HUES64 (cell line): ENCODE measurements around the gene NUDT11. TPM values are rescaled to one million over a fixed set of nuclear protein-coding genes. Genes with fewer than 3 reads are reported as not detected.
"Not testable (repeated sequence)": the region's sequence is repeated elsewhere in the genome, so short reads cannot be mapped to it uniquely, and the experiment has no call there.

Experiments used
- H3K27ac ChIP-seq: 2 replicates; pipeline ENCODE4 v1.7.0; 2013; ENCODE audit warnings: low read depth, low read length, inconsistent platforms
- H3K27me3 ChIP-seq: 2 replicates; pipeline ENCODE4 v1.6.1; 2013; ENCODE audit warnings: mild to moderate bottlenecking, low read length; ENCODE audit not compliant: insufficient read depth
- H3K36me3 ChIP-seq: 2 replicates; pipeline ENCODE4 v1.6.1; 2013; ENCODE audit warnings: mild to moderate bottlenecking, low read length; ENCODE audit not compliant: insufficient read depth
- H3K4me1 ChIP-seq: 2 replicates; pipeline ENCODE4 v1.6.1; 2013; ENCODE audit warnings: mild to moderate bottlenecking, low read length, moderate library complexity; ENCODE audit not compliant: insufficient read depth
- H3K4me3 ChIP-seq: 2 replicates; pipeline ENCODE4 v1.5.1; 2013; ENCODE audit warnings: mild to moderate bottlenecking, low read length, moderate library complexity
- H3K9ac ChIP-seq: 2 replicates; pipeline ENCODE4 v1.6.1; 2013; ENCODE audit warnings: mild to moderate bottlenecking, low read depth, low read length
- H3K9me3 ChIP-seq: 2 replicates; pipeline ENCODE4 v1.6.1; 2013; ENCODE audit warnings: low read depth, low read length; ENCODE audit not compliant: insufficient read depth
- WGBS: fragments of 150-250, 120-280 bp; methylation state at CpG from one replicate; pipeline ENCODE4 v1.1.7; 2013; ENCODE audit warnings: missing lambda C conversion rate; 5-methylcytosine and 5-hydroxymethylcytosine counted together
- polyA plus RNA-seq, 2 experiments: library from polyadenylated mRNA; stranded (reverse); fragments of 50-300 nt; gene quantifications; one replicate each; pipeline ENCODE4 v1.2.3, GENCODE V29; 2013

The NUDT11 gene
- polyA plus RNA-seq (2013, experiment 1 of 2): 26.9 TPM
- polyA plus RNA-seq (2013, experiment 2 of 2): 28.5 TPM

- no peaks in the 10 kb centered on the region; the same call in 1 of the 2 replicates for H3K4me1 ChIP-seq
- H3K4me3 ChIP-seq: peak within 1 kb of the TSS; percentile 89
- H3K9me3 ChIP-seq: no peaks in the 10 kb centered on the region
- under 1% methylated on average over 91 of the region's 96 CpGs for WGBS
- H3K27ac ChIP-seq: peak within 1 kb of the TSS; percentile 30; the same call in 1 of the 2 replicates
- no peaks in the 10 kb centered on the region; the same call in 1 of the 2 replicates for H3K27me3 ChIP-seq
- H3K36me3 ChIP-seq: 0 out of 2 replicates have a peak, but pooled peaks cover under 1% of the 10 kb centered on the region
- H3K9ac ChIP-seq: peak within 1 kb of the TSS; percentile 74
These were observed at the start of gene NUDT11 for GRCh38 chrX:51496501-51497291. NUDT11 (minus strand) TSS chrX:51496592; CDS start chrX:51496444, 148 bp downstream.

GRCh38 chrX:51520393-51520792, 24.0 kb upstream of the NUDT11 start:
- Histone ChIP-seq H3K9me3 (no peaks in the 10 kb centered on the region), H3K27ac (no peak overlapping the region), H3K9ac (no peak overlapping the region), H3K36me3 (no peaks in the 10 kb centered on the region), H3K27me3 (no peaks in the 10 kb centered on the region), H3K4me3 (no peak overlapping the region), H3K4me1 (no peaks in the 10 kb centered on the region)
- 95% methylated on average over 2 of the region's 2 CpGs for WGBS

- H3K4me3 ChIP-seq, H3K36me3 ChIP-seq, H3K9ac ChIP-seq, H3K27me3 ChIP-seq, H3K27ac ChIP-seq, H3K9me3 ChIP-seq, H3K4me1 ChIP-seq: not testable (repeated sequence)
- WGBS: 100% methylated on average over 1 of the region's 2 CpGs
These were observed 22.7 kb upstream of the NUDT11 start for GRCh38 chrX:51519131-51519530.

GRCh38 chrX:51507551-51507950, 11.2 kb upstream of the NUDT11 start:
- no peak overlapping the region for H3K4me3 ChIP-seq
- no peaks in the 10 kb centered on the region for H3K9me3 ChIP-seq
- no peak overlapping the region for H3K27ac ChIP-seq
- H3K4me1 ChIP-seq: no peaks in the 10 kb centered on the region
- H3K36me3 ChIP-seq: no peaks in the 10 kb centered on the region
- WGBS: 89% methylated on average over 1 of the region's 3 CpGs
- H3K9ac ChIP-seq: no peak overlapping the region
- H3K27me3 ChIP-seq: no peaks in the 10 kb centered on the region

- H3K36me3 ChIP-seq, H3K4me1 ChIP-seq, H3K27me3 ChIP-seq, H3K9me3 ChIP-seq, H3K27ac ChIP-seq: not testable (repeated sequence)
- WGBS: under 1% methylated on average over 42 of the region's 60 CpGs
- Histone ChIP-seq H3K9ac (peak overlapping the region; percentile 74), H3K4me3 (peak overlapping the region; percentile 89)
These were observed 497 bp downstream of the NUDT11 start for GRCh38 chrX:51495701-51496488.

GRCh38 chrX:51494409-51494808, 2.0 kb downstream of the NUDT11 start:
- 11% methylated on average over 2 of the region's 4 CpGs for WGBS
- H3K27me3 ChIP-seq: no peaks in the 10 kb centered on the region; the same call in 1 of the 2 replicates
- peaks cover 13% of the 10 kb centered on the region for H3K36me3 ChIP-seq
- H3K4me1 ChIP-seq: no peaks in the 10 kb centered on the region; the same call in 1 of the 2 replicates
- H3K9me3 ChIP-seq: no peaks in the 10 kb centered on the region
- peak overlapping the region; percentile 89 for H3K4me3 ChIP-seq
- no peak overlapping the region for H3K27ac ChIP-seq
- no peak overlapping the region for H3K9ac ChIP-seq

- no peaks in the 10 kb centered on the region for H3K9me3 ChIP-seq
- H3K36me3 ChIP-seq: peaks cover 13% of the 10 kb centered on the region
- H3K9ac ChIP-seq: no peak overlapping the region
- H3K27ac ChIP-seq: no peak overlapping the region
- no peaks in the 10 kb centered on the region for H3K4me1 ChIP-seq
- H3K4me3 ChIP-seq: no peak overlapping the region
- whole genome bisulfite sequencing: 96% methylated on average over 2 of the region's 2 CpGs
- no peaks in the 10 kb centered on the region for H3K27me3 ChIP-seq
These were observed 8.5 kb downstream of the NUDT11 start for GRCh38 chrX:51487960-51488267.

GRCh38 chrX:51484616-51485015, 11.8 kb downstream of the NUDT11 start:
- Histone ChIP-seq H3K9me3 (no peaks in the 10 kb centered on the region), H3K27me3 (no peaks in the 10 kb centered on the region), H3K36me3 (no peaks in the 10 kb centered on the region), H3K27ac (no peak overlapping the region), H3K9ac (no peak overlapping the region), H3K4me3 (no peak overlapping the region), H3K4me1 (no peaks in the 10 kb centered on the region)
- 73% methylated on average over 6 of the region's 6 CpGs for WGBS

- not testable (repeated sequence) for H3K4me1 ChIP-seq, H3K9ac ChIP-seq, H3K4me3 ChIP-seq, H3K27me3 ChIP-seq, H3K36me3 ChIP-seq, H3K9me3 ChIP-seq, H3K27ac ChIP-seq
- 92% methylated on average over 5 of the region's 5 CpGs for WGBS
These were observed 14.0 kb downstream of the NUDT11 start for GRCh38 chrX:51482411-51482810.

GRCh38 chrX:51476930-51477329, 19.5 kb downstream of the NUDT11 start:
- no peak overlapping the region for H3K4me3 ChIP-seq
- no peaks in the 10 kb centered on the region for H3K27me3 ChIP-seq
- 89% methylated on average over 1 of the region's 1 CpG for WGBS
- H3K36me3 ChIP-seq: no peaks in the 10 kb centered on the region
- H3K9ac ChIP-seq: no peak overlapping the region
- H3K27ac ChIP-seq: no peak overlapping the region
- no peaks in the 10 kb centered on the region for H3K4me1 ChIP-seq
- H3K9me3 ChIP-seq: no peaks in the 10 kb centered on the region

GRCh38 chrX:51463322-51463721, 33.1 kb downstream of the NUDT11 start:
- 98% methylated on average over 3 of the region's 4 CpGs for WGBS

More at GRCh38 chrX:51463322-51463721, 33.1 kb downstream of the NUDT11 start:
- Histone ChIP-seq H3K4me1 (no peaks in the 10 kb centered on the region), H3K27ac (no peak overlapping the region), H3K36me3 (no peaks in the 10 kb centered on the region), H3K4me3 (no peak overlapping the region), H3K9ac (no peak overlapping the region), H3K9me3 (no peaks in the 10 kb centered on the region), H3K27me3 (no peaks in the 10 kb centered on the region)
